ENCODE measurements around the gene PSMB4.

GRCh38 chr1:151352021-151352718, 47.2 kb upstream of the PSMB4 start:
- no peak for TF ChIP-seq POLR2A (IDR thresholded peaks at IDR 0.05; ENCODE audit: low read length)
- no peak for TF ChIP-seq GATA1 (IDR thresholded peaks at IDR 0.05; ENCODE audit: low read depth, low read length)

All from erythroblast (primary cell).